ENCODE results near the gene TRAIP.

GRCh38 chr3:49780080-49780974 is 76.0 kb downstream of the TRAIP start:
- TF ChIP-seq CTCF (IDR thresholded peaks at IDR 0.05) (no peak), POLR2AphosphoS5 (IDR thresholded peaks at IDR 0.05) (no peak)

Data from prostate gland (tissue), 2 donors.